Measurements from ENCODE around the gene KCNAB1. TPM values are rescaled to one million over a fixed set of nuclear protein-coding genes. Genes with fewer than 3 reads are reported as not detected.
A peak's percentile ranks its signal among the peaks of the same experiment; 100 is the strongest.
"Not testable (repeated sequence)": the region's sequence is repeated elsewhere in the genome, so short reads cannot be mapped to it uniquely, and the experiment has no call there.

KCNAB1 gene
- total RNA-seq, 2 donors from 2014 or later, result not detected

DNA sequence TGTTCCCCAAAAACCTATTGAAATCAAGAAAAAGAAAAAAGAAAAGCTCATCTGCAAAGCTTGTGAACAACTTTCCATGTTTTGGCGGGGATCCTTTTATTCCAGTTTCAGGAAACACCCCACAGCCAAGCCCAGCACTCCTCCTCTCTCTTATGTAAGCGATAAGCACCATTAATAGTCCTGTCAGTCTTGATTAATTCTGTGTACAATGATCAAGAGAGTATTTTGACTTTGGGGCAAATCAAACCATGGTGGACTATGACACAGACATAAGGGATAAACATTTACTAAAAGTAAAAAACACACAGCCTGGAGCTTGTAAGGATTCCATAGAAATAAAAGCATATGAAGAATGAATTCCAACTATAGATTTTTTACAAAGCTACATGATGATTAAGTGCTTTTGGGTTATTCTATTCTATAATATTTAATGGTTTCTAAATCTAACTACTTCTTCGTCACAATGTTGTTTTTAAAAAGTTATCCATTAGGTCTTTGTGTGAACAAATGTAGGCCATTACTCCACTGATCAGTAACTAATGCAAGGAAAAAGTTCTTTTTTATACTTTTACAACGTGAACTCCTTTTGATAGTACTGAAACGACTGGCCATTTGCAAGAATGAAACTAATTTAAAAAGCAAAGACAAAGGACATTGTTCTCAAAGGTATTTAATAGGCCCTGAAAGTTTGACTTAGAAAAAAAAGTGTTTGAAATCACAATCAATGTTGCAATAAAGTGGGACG, 106.5 kb downstream of the KCNAB1 start:
- Mint-ChIP-seq H3K9me3 (peaks cover 0 to 4% of the 10 kb centered on the region in 2 donors), H3K27ac (no peak overlapping the region), H3K36me3 (no peaks in the 10 kb centered on the region)
- ATAC-seq (no peak), DNase-seq (ENCODE audit: low spot score in 2 of 2) (no peak)

DNA sequence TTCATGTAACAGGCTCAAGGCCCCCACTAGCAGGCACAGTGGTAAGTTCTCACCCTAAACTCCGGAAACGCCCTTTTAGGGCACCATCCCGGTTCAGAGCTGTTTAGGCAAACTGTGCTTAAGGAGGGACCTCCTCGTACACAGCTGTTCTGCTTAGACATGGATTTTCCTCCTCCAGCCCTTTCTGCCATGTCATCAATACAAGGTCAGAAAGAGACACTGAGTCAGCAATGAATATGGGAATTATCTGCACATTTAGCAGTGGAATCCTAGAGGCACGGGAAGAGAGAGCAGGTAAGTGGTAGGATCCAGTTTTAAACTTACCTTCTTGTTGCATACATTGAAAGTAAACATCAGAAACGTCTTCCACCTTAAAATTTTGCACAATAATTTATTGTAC, 107.3 kb downstream of the KCNAB1 start:
- Mint-ChIP-seq H3K36me3 (no peaks in the 10 kb centered on the region), H3K9me3 (peaks cover 0 to 4% of the 10 kb centered on the region in 2 donors), H3K27ac (no peak overlapping the region)
- DNase-seq (ENCODE audit: low spot score in 2 of 2), result no peak
- no peak for ATAC-seq

DNA sequence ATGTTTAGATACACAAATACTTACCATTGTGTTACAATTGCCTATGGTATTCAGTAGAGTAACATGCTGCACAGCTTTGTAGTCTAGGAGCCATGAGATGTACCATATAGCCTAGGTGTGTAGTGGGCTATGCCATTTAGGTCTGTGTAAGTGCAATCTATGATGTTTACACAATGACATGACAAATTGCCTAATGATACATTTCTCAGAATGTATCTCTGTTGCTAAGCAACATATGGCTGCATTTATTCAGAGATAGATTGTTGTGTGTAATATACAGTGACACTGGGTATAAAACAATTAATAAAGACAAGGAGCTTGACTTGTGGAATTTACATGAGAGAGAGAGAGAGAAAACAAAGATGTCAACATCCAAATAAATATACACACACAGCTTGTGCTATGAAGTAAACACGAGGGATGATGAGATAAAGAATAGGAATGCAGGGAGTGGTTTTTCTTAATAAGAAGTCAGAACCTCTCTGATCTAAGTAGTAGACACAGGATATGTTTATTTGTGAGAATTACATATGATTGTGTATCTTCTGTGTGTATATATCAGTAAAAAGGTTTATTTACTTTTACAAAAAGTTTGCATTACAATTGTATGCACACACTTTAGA, 110.0 kb downstream of the KCNAB1 start:
- Mint-ChIP-seq H3K9me3 (no peaks in the 10 kb centered on the region), H3K27ac (no peak overlapping the region), H3K36me3 (no peaks in the 10 kb centered on the region)
- DNase-seq (ENCODE audit: low spot score in 2 of 2), result no peak
- no peak for ATAC-seq

DNA sequence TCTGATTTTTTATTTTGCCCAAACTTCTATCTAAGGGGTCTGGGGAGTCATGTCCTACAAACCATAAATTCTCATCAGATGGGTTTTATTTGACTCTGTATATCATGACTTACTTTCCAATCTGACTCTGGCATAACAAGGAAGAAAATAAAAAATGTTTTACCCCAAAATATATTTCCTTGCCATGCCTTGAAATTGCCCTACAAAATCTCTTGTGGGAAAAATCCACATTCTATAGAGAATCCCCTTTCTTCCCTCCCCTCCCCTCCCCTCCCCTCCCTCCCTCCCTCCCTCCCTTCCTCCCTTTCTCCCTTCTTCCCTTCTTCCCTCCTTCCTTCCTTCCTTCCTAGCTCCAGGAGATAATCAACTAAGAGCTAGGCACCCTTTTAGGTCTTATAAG, 110.8 kb downstream of the KCNAB1 start:
- not testable (repeated sequence) for ATAC-seq, H3K9me3 Mint-ChIP-seq

DNA sequence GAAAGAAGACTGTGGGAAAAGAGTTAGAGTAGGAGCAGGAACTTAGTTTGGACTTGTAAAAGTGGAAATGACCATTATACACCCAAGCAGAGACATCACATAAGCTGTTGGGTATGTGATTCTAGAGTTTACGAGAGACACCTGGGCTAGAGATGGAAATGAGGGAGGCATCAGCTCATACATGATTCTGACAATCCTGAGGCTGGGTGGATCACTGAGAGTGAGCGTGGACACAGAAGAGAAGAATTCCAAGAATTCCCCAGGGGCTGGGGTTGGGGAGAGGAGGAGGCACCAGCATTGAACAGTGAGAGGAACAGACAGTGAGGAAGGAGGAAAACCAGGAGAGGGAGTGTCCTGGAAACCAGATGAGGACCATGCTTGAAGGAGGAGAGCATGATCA, 113.5 kb downstream of the KCNAB1 start:
- Mint-ChIP-seq H3K27ac (no peak overlapping the region), H3K36me3 (no peaks in the 10 kb centered on the region), H3K9me3 (no peaks in the 10 kb centered on the region)
- ATAC-seq (no peak), DNase-seq (ENCODE audit: low spot score in 2 of 2) (no peak)

More for the DNA sequence above, 110.8 kb downstream of the KCNAB1 start:
- H3K27ac Mint-ChIP-seq, result peak overlapping the region in 1 of 2 donors; percentile 0
- not testable (repeated sequence) for H3K36me3 Mint-ChIP-seq; DNase-seq (ENCODE audit: low spot score in 2 of 2)

DNA sequence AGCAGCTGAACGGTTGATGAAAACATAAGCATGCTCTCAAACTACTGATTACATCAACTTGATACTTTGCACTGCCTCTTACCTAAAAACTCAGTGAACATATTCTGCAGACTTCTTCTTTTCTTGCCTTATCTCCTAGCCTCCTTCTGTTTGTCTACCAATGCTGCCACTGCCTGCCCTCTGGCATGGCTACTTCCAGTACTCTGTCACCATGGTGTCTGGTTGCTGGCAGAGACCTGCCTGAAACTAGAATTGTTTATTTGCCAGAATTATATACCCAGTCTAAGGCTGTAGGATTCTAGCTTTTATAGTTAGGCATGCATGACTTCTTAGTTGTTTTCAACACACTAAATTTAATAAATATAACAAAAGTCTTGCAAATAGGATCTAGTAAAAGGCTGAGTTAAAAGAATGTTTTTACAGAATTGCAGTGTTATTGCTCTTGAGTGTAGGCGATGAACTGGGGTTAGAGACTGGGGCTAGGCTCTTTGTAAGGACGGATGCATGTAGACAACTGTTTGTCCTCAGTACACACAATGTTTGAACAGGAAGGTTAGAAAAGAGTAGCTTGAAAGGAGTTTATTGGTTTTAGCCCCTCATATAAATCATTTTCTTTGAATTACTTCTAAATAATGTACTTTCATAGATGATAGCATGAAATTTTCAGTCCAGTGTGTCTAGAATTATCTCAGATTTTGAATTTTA, 116.3 kb downstream of the KCNAB1 start:
- no peak for DNase-seq (ENCODE audit: low spot score in 2 of 2)
- H3K27ac Mint-ChIP-seq, result no peak overlapping the region
- no peaks in the 10 kb centered on the region for H3K9me3 Mint-ChIP-seq
- no peak for ATAC-seq
- H3K36me3 Mint-ChIP-seq, result no peaks in the 10 kb centered on the region

DNA sequence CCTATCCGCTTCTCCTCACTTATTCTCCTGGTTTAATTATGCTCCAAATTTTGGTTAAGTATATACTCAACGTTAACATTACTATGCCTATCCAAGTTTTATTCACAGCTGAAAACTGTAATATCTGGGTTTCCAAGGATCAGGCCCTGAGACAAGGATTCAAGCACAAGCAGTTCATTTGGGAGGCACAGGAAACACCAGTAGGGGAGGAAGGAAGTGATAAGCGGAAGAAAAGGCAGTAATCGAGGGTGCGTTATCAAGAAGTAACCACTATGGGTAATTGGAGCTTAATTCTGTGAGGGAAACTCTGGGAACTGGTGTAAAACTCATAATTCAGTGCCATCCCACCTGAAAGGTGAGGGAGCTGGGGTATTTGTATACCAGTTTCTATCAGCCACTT, 120.3 kb downstream of the KCNAB1 start:
- no peak for ATAC-seq
- no peak for DNase-seq (ENCODE audit: low spot score in 2 of 2)
- H3K36me3 Mint-ChIP-seq, result no peaks in the 10 kb centered on the region
- no peak overlapping the region for H3K27ac Mint-ChIP-seq
- H3K9me3 Mint-ChIP-seq, result no peaks in the 10 kb centered on the region

DNA sequence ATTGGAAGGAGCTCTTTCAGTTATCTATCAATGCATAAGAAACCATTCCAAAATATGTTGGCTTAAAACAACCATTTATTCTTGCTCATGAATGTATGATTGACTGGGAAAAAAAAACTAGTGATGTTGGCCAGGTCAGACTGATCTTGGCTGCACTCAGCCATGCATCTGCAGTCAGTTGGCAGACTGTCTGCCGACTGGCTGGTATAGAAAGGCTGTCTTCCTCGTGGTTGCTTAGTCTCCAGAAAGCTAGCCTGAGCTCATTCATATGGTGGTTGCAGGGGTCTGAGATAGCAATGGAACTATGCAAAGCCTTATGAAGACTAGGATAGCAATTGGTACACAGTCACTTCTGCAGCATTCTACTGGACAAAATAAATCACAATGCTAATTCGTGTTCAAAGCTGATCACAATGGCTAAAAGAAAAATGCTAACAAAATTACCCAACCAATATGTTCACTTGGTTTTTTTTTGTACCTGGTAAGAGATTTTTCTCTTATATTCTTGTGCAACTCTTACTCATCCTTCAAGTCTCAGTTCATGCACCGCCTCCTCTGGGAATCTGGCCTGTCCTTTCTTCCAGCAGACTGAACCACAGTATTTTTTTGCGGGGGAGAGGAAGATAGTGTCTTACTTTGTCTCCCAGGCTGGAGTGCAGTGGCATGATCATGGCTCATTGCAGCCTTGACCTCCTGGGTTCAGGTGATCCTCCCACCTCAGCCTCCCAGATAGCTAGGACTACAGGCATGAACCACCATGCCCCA, 126.8 kb downstream of the KCNAB1 start:
- no peak overlapping the region for H3K27ac Mint-ChIP-seq
- H3K9me3 Mint-ChIP-seq, result no peaks in the 10 kb centered on the region
- H3K36me3 Mint-ChIP-seq, result no peaks in the 10 kb centered on the region
- DNase-seq (ENCODE audit: low spot score in 2 of 2) (no peak), ATAC-seq (no peak)

DNA sequence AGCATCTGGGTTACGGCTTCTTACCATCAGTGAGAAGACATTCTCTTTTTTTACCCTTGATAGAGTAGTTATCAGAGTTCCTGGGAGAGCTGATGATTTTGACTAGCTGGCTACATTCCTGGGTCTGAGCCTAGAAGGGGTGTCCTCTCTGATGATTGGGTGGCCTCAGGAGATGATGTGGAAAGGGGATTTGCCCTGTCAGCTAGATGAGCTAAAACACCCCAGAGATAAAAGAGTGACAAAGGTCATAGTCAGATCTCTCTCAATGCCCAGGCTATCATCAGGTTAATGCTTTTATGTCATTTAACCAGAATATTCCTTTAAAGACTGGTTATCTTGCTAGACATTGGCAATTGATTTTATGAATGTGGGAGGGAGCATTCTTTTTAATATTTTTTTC, 130.2 kb downstream of the KCNAB1 start:
- H3K27ac Mint-ChIP-seq, result no peak overlapping the region
- ATAC-seq, result no peak
- no peak for DNase-seq (ENCODE audit: low spot score in 2 of 2)
- H3K36me3 Mint-ChIP-seq, result no peaks in the 10 kb centered on the region
- no peaks in the 10 kb centered on the region for H3K9me3 Mint-ChIP-seq

DNA sequence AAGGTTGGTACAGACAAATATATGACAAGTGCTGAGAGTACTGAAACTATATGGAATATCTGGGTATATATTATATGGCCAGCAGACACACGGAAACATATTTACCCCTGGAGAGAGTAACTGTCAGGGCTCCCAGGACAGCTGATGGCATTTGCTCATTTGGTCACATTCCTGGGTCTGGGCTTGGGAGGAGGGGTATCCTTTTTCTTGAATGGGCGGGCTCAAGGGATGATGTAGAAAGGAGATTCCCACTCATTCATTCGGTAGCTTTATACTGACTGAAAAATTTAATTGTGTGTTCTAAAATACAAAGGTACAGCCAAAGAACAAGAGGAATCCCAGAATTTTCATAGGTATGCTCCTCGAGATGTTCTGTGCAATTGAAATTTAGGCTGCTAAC, 131.0 kb downstream of the KCNAB1 start:
- DNase-seq (ENCODE audit: low spot score in 2 of 2), result no peak
- no peak overlapping the region for H3K27ac Mint-ChIP-seq
- H3K36me3 Mint-ChIP-seq, result no peaks in the 10 kb centered on the region
- H3K9me3 Mint-ChIP-seq, result no peaks in the 10 kb centered on the region
- no peak for ATAC-seq

DNA sequence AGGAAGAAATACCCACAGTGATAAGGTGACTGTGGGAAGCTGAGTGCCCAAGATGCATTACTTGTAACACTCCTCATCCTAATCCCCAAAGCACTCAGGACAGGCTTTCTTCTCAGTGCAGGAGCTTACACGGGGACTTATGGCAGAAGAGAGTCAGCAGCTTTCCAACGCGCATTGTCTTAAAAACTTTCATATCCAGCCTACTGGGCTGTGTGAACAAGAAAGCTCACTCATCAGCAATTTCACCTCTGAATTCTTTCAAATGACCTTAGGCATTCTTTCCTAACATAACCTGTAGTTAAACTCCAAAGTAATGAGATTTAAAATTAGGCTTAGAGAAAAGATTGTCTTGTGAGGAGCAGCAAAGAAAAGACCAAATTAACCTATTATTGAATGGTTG, 132.3 kb downstream of the KCNAB1 start:
- Mint-ChIP-seq H3K9me3 (no peaks in the 10 kb centered on the region), H3K36me3 (no peaks in the 10 kb centered on the region), H3K27ac (no peak overlapping the region)
- no peak for DNase-seq (ENCODE audit: low spot score in 2 of 2)
- no peak for ATAC-seq

DNA sequence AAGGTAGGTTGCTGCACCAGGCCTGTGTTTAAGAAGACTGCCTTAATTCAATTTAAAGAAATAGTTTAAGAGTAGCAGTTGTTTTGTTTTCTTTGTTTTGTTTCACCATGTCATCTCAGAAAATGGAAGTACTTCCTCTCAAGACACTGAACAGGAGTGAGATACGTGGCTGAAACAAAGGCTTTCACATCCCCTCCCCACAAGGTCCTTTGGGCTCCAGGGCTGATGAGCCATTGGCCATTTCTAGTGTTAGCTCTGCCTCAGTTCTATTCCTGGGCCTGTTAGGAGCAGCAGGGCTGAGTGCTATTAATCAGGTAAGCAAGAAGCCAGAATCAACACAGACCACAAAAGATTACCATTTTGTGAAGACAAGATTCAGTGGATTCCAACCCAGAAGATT, 132.8 kb downstream of the KCNAB1 start:
- no peak for DNase-seq (ENCODE audit: low spot score in 2 of 2)
- no peaks in the 10 kb centered on the region for H3K9me3 Mint-ChIP-seq
- no peaks in the 10 kb centered on the region for H3K36me3 Mint-ChIP-seq
- H3K27ac Mint-ChIP-seq, result no peak overlapping the region
- no peak for ATAC-seq

DNA sequence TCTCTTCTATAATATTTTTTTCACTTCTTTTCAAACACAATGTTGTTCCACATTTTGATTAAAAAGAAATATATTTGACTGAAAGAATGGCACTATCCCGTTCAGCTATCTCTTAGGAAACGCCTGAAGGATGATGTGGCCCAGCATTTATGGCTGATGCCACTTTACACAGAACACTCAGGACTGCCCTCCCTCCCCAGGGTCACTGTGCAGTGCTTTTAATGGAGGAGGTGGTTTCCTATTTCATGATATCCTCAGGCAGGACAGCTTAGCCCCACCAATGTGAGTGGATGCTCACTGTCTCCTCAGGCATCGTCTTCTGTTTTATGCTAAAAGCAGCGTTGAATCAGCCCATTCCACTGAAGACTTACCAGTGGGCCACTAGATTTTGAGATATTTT, 135.9 kb downstream of the KCNAB1 start:
- H3K9me3 Mint-ChIP-seq, result no peaks in the 10 kb centered on the region
- no peaks in the 10 kb centered on the region for H3K36me3 Mint-ChIP-seq

DNA sequence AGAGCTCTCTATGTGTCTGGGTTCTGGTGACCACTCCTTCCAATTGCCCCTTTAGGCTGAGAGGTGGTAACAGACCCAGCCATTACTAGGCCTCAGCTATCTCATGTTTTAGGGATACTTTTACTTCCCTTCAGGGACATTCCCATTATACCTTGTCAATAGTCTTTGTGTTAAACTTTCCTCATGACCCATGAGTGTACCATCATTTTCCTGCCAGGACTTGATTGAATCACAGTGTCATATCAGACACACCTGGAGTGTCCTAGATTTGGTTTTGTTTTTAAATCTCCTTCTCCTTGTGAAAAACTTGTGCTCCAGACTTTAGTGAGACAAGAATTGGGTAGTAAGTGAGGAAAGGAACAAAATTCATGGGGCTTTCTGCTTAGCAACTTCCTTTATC, 136.6 kb downstream of the KCNAB1 start:
- Mint-ChIP-seq H3K9me3 (no peaks in the 10 kb centered on the region), H3K27ac (no peak overlapping the region), H3K36me3 (no peaks in the 10 kb centered on the region)
- no peak for DNase-seq (ENCODE audit: low spot score in 2 of 2)
- no peak for ATAC-seq

More for the DNA sequence above, 135.9 kb downstream of the KCNAB1 start:
- no peak for DNase-seq (ENCODE audit: low spot score in 2 of 2)
- no peak for ATAC-seq
- no peak overlapping the region for H3K27ac Mint-ChIP-seq

DNA sequence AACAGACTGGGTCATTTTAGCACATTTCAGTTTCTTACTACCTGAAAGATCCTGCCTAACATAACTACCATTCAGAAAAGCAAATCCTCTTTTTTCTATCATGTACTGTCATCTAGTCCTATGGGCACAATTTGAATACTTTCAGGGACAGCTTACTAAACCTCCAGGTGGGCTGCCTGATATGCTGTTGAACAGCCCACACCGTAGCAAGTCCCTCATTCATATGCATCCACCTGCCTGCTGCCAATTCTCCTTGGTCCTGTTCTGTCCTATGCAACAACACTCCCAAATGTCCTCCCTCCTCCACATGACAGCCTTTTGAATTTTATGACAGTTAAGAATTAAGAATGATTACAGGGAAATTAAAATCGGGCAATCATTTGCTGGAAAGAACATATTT, 137.9 kb downstream of the KCNAB1 start:
- DNase-seq (ENCODE audit: low spot score in 2 of 2), result no peak
- no peaks in the 10 kb centered on the region for H3K9me3 Mint-ChIP-seq
- no peaks in the 10 kb centered on the region for H3K36me3 Mint-ChIP-seq
- no peak overlapping the region for H3K27ac Mint-ChIP-seq
- no peak for ATAC-seq

DNA sequence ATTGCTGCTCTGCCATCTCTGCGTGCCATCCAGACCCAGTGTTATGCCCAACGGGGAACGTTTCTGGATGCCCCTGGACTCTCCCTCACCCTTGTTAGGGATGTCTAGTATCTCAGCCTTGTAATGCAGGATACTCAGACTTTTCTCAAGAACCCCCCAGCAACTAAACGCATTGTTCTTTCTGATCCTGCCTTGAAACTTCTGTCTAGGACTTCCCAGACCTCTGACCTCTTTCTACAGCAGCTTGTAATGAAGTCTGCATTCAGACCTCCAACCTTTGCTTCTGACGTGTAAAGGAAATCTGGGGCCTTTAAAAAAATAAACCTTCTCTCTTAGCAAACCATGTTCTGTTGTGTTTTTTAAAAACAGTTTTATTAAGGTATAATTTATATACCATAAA, 139.5 kb downstream of the KCNAB1 start:
- no peak for ATAC-seq
- DNase-seq (ENCODE audit: low spot score in 2 of 2), result no peak
- no peaks in the 10 kb centered on the region for H3K36me3 Mint-ChIP-seq
- H3K9me3 Mint-ChIP-seq, result no peaks in the 10 kb centered on the region
- H3K27ac Mint-ChIP-seq, result no peak overlapping the region

DNA sequence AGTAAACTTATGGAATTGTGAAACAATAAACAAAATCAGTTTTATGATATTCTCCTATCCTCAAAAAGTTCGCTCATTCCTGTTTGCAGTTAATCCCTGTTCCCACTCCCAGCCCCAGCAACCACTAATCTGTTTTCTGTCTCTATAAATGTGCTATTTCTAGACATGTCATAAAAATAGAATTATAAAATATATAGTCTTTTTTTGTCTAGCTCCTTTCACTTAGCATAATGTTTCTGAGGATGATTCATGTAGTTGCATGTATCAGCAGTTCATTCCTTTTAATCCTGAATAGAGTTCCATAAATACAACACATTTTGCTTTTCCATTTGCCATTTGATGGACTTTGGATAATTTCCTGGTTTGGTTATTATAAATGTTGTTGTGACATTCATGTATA, 140.0 kb downstream of the KCNAB1 start:
- DNase-seq (ENCODE audit: low spot score in 2 of 2), result no peak
- Mint-ChIP-seq H3K36me3 (no peaks in the 10 kb centered on the region), H3K27ac (no peak overlapping the region), H3K9me3 (no peaks in the 10 kb centered on the region)
- no peak for ATAC-seq

Data from activated naive CD4-positive, alpha-beta T cell treated with anti-CD3 and anti-CD28 coated beads, Interleukin-2, amount 50 U/mL, for 72 hours (primary cell).